ENCODE measurements around the gene C15orf39.

The C15orf39 gene

DNA sequence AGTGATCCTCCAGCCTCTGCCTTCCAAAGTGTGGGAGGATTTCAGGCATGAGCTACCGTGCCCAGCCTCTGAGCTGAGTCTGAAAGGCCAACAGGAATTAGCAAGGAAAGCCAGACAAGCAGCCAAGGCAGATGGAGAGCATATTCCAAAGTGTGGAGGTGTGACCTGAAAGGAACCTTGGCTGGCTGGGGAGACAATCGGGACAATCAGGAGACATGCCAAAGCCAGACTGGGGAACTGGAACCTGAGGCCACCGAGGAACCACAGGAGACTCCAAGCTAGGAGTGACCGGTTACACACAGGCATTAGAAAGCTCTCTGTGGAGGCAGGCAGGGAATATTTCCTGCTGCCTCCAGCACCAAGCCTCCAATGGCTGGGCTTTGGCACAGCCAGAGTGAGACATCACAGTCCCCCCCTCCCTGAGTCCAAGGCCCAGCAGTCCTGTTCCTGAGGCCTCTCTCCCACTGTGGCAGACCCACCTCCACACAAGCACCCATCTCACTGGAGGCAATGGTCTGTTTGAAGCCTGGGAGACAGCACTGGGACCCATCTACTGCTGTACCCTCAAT is 4.5 kb upstream of the C15orf39 start:
- TF ChIP-seq, protein P1, sequence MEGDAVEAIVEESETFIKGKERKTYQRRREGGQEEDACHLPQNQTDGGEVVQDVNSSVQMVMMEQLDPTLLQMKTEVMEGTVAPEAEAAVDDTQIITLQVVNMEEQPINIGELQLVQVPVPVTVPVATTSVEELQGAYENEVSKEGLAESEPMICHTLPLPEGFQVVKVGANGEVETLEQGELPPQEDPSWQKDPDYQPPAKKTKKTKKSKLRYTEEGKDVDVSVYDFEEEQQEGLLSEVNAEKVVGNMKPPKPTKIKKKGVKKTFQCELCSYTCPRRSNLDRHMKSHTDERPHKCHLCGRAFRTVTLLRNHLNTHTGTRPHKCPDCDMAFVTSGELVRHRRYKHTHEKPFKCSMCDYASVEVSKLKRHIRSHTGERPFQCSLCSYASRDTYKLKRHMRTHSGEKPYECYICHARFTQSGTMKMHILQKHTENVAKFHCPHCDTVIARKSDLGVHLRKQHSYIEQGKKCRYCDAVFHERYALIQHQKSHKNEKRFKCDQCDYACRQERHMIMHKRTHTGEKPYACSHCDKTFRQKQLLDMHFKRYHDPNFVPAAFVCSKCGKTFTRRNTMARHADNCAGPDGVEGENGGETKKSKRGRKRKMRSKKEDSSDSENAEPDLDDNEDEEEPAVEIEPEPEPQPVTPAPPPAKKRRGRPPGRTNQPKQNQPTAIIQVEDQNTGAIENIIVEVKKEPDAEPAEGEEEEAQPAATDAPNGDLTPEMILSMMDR (IDR thresholded peaks at IDR 0.05; ENCODE audit: low read depth, low read length) = no peak
- Histone ChIP-seq H3K9me3 (no peaks in the 10 kb centered on the region), H3K36me3 (no peaks in the 10 kb centered on the region), H3K4me1 (peaks cover 17% of the 10 kb centered on the region), H3K4me3 (ENCODE audit: low read depth, low read length) (no peak overlapping the region), H3K27me3 (no peaks in the 10 kb centered on the region)
- no peak for DNase-seq

DNA sequence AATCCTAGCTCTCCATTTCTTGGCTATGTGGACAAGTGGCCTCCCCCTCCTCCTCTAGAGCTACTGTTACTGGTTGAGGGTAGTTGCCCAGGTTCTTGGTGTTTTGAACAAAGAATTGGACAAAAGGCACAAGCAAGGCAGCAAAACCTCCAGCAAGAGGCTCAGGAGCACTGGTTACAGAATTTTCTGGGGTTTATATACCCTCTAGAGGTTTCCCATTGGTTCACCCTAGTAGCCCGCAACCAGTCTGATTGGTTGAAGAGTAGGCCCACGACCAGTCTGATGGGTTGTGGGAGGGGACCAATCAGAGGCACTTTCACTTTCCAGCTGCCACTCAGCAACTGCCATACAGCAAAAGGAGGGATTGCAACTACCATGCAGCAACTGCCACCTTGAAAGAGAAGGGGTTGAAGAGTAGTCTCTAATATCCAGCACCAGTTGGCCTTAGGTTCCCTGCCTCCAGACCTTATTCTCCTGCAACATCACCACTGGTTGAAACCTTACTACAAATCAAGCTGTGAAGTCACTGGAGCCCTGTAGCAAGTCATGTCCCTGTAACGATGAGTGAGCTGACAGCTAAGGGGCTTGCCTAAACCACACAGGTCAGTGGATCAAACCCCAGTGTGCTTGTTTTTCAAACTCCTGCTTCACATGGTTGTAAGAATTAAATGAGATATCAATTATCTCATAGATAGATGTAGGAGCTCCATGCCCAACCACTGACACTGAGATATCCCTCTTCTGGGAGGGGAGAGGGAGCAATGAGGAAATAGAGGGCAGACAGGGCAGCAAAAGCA is 2.9 kb upstream of the C15orf39 start:
- H3K4me3 ChIP-seq (ENCODE audit: low read depth, low read length) = no peak overlapping the region
- DNase-seq = peak; percentile 78

DNA sequence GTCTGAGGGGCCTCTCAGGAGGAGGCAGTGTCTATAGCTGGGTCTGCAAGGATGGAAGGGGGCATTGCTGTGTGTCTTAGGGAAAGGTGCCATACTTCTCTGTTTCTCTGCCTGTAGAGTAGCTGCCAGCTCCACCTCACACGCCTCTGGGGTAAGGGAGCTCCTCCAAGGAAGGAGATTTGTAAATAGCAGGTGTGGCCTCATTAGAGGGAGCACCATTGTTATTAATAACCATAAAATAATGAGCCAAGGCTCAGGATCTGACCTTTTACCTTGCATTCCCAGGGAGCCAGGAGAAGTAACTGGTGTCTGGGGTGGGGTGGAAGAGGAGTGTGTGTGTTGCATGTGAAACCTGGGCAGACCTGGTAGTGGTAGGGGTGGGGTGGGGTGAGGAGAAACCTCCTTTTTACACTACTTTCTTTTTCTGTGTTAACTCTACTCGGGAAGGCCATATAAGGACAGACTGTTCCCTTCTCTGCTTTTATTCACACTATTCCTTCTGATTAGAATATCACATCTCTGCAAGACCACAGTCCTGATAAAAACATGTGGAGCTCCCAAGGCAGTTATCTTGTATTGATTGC is 2.2 kb upstream of the C15orf39 start:
- no peaks in the 10 kb centered on the region for H3K9me3 ChIP-seq
- H3K27me3 ChIP-seq = no peaks in the 10 kb centered on the region
- H3K36me3 ChIP-seq = no peaks in the 10 kb centered on the region
- DNase-seq = no peak
- H3K4me1 ChIP-seq = peaks cover 17% of the 10 kb centered on the region
- H3K4me3 ChIP-seq (ENCODE audit: low read depth, low read length) = no peak overlapping the region
- TF ChIP-seq, protein P1 (IDR thresholded peaks at IDR 0.05; ENCODE audit: low read depth, low read length) = no peak

More for the DNA sequence above, 2.9 kb upstream of the C15orf39 start:
- Histone ChIP-seq H3K27me3 (no peaks in the 10 kb centered on the region), H3K9me3 (no peaks in the 10 kb centered on the region), H3K36me3 (no peaks in the 10 kb centered on the region), H3K4me1 (peaks cover 17% of the 10 kb centered on the region)
- TF ChIP-seq, protein P1 (IDR thresholded peaks at IDR 0.05; ENCODE audit: low read depth, low read length) = no peak

DNA sequence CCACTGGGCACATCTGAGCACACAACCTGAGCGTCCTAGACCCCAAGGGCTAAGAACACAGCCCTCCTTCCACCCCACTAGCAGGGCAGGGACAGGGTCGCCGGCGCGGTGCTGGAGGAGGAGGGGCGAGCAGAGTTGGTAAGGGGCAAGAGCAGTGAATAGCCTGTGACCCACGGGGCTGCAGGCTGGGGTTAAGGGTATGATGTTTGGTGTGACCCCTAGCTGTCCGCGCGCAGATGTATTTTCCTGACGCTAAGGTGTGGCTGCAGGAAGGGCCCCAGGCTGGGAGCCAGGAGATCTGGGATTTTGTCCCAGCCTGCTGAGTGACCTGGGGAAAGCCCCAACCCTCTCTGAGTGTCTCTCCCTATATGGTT is 1.3 kb upstream of the C15orf39 start:
- Histone ChIP-seq H3K4me3 (ENCODE audit: low read depth, low read length) (no peak overlapping the region), H3K4me1 (peaks cover 17% of the 10 kb centered on the region), H3K9me3 (no peaks in the 10 kb centered on the region), H3K36me3 (no peaks in the 10 kb centered on the region; the same call in 1 of the 2 replicates), H3K27me3 (no peaks in the 10 kb centered on the region)
- TF ChIP-seq, protein P1 (IDR thresholded peaks at IDR 0.05; ENCODE audit: low read depth, low read length) = no peak
- DNase-seq = no peak

DNA sequence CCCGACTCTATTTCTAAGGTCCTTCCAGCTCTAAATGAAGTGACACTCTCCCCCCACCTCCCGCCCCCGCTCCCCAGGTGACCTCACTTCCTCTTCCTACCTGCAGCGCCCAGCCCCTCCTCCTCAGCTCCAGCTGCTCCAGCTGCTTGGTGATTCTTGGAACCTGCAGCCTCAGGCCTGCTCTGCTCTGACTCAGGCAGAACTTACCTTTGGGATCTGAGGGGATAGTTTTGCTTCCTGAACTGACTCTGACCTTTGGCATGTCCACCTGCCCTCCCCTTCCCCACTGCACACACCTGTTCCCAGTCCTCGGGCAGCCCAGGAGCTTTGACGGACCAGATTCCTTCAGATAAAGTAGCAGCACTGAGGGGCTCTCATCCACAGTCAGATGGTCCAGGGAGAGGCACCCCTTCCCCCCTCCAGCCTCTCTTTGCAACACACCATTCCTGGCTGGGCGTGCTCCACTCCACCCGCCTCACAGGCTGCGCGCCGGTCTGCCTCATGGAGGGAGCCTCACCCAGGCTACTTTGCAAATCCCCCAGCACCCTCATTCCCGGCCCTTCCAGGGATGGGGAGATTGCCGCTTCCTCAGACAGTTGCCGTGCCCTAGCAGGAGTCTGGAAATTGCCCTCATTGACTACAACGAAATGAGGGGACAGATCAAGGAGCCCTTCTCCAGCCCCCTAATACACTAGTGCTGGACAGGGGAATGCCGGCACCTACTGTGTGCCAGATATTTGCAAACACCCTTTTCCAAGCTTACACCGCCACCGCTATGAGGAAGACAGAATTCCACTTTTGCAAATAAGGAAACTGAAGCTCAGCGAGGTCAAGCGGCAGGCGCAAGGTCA is 692 bp upstream of the C15orf39 start:
- Histone ChIP-seq H3K4me3 (ENCODE audit: low read depth, low read length) (peak overlapping the region; percentile 91), H3K27me3 (no peaks in the 10 kb centered on the region), H3K4me1 (peaks cover 12% of the 10 kb centered on the region), H3K9me3 (no peaks in the 10 kb centered on the region), H3K36me3 (peaks cover 5% of the 10 kb centered on the region)
- TF ChIP-seq, protein P1 (IDR thresholded peaks at IDR 0.05; ENCODE audit: low read depth, low read length) = no peak
- DNase-seq = no peak
